ENCODE results near the gene AMFR. TPM values are rescaled to one million over a fixed set of nuclear protein-coding genes. Genes with fewer than 3 reads are reported as not detected.

AMFR gene
- total RNA-seq, 1 donor from 2014 or later, result 251 TPM

GRCh38 chr16:56363181-56363716, 62.1 kb downstream of the AMFR start:
- no peak for DNase-seq (ENCODE audit: low read depth in 2 of 2)

GRCh38 chr16:56362706-56363105, 62.6 kb downstream of the AMFR start:
- no peak for DNase-seq (ENCODE audit: low read depth in 2 of 2)

- DNase-seq (ENCODE audit: low read depth in 2 of 2), result no peak
Measured at GRCh38 chr16:56362057-56362655, 63.2 kb downstream of the AMFR start.

- DNase-seq (ENCODE audit: low read depth in 2 of 2), result no peak
Measured at GRCh38 chr16:56360117-56361008, 65.0 kb downstream of the AMFR start.

- no peak for DNase-seq (ENCODE audit: low read depth in 2 of 2)
Measured at GRCh38 chr16:56357765-56358322, 67.5 kb downstream of the AMFR start.

- DNase-seq (ENCODE audit: low read depth in 2 of 2), result peak; percentile 48 to 57
Measured at GRCh38 chr16:56357241-56357764, 68.0 kb downstream of the AMFR start.

- DNase-seq (ENCODE audit: low read depth in 2 of 2), result peak; percentile 82 to 89
Measured at GRCh38 chr16:56356276-56357240, 68.8 kb downstream of the AMFR start.

- DNase-seq (ENCODE audit: low read depth in 2 of 2), result no peak
Measured at GRCh38 chr16:56355786-56356275, 69.5 kb downstream of the AMFR start.

GRCh38 chr16:56355221-56355620, 70.1 kb downstream of the AMFR start:
- DNase-seq (ENCODE audit: low read depth in 2 of 2), result no peak

- no peak for DNase-seq (ENCODE audit: low read depth in 2 of 2)
Measured at GRCh38 chr16:56354746-56355145, 70.6 kb downstream of the AMFR start.

GRCh38 chr16:56354016-56354415, 71.3 kb downstream of the AMFR start:
- no peak for DNase-seq (ENCODE audit: low read depth in 2 of 2)

- DNase-seq (ENCODE audit: low read depth in 2 of 2), result no peak
Measured at GRCh38 chr16:56353054-56353921, 72.1 kb downstream of the AMFR start.

- DNase-seq (ENCODE audit: low read depth in 2 of 2), result no peak
Measured at GRCh38 chr16:56352351-56353053, 72.8 kb downstream of the AMFR start.

- DNase-seq (ENCODE audit: low read depth in 2 of 2), result no peak
Measured at GRCh38 chr16:56351481-56351880, 73.9 kb downstream of the AMFR start.

- no peak for DNase-seq (ENCODE audit: low read depth in 2 of 2)
Measured at GRCh38 chr16:56350491-56351405, 74.6 kb downstream of the AMFR start.

- no peak for DNase-seq (ENCODE audit: low read depth in 2 of 2)
Measured at GRCh38 chr16:56349711-56350161, 75.6 kb downstream of the AMFR start.

GRCh38 chr16:56349086-56349415, 76.3 kb downstream of the AMFR start:
- DNase-seq (ENCODE audit: low read depth in 2 of 2), result no peak

All from dermis microvascular lymphatic vessel endothelial cell (primary cell).